Omental fat pad (tissue), 4 donors: ENCODE measurements around the gene TMCO6. TPM values are rescaled to one million over a fixed set of nuclear protein-coding genes. Genes with fewer than 3 reads are reported as not detected.
A peak's percentile ranks its signal among the peaks of the same experiment; 100 is the strongest.
"Not testable (repeated sequence)": the region's sequence is repeated elsewhere in the genome, so short reads cannot be mapped to it uniquely, and the experiment has no call there.

ENCODE experiments used
- ATAC-seq: fragments of 150-250 bp; one replicate; pipeline ENCODE4 v1.9.1; 2016; ENCODE audit warnings: mild to moderate bottlenecking, moderate library complexity; ENCODE audit not compliant: low FRiP score
- DNase-seq: peaks from one replicate; pipeline ENCODE4 v3.0.0-alpha.2; 2019; ENCODE audit warnings: low spot score
- total RNA-seq, 4 donors: library from RNA; depleted of rRNA; stranded (reverse); fragments of >200 nt; gene quantifications; one replicate each; pipeline ENCODE4 v1.1.0, GENCODE V29; 2016
- TF ChIP-seq, protein P1 (sequence below), 3 donors: fragments of 450-650 bp; IDR thresholded peaks; one replicate each; pipeline ENCODE4 v1.5.1; 2016 to 2017; ENCODE audit warnings: antibody characterized with exemption in 3 of 3, mild to moderate bottlenecking in 3 of 3, moderate library complexity in 2 of 3

Gene TMCO6
- total RNA-seq, 4 donors from 2014 or later = 18.7 to 96.9 (median 29.8) TPM

- no peak for ATAC-seq
- TF ChIP-seq, protein P1, sequence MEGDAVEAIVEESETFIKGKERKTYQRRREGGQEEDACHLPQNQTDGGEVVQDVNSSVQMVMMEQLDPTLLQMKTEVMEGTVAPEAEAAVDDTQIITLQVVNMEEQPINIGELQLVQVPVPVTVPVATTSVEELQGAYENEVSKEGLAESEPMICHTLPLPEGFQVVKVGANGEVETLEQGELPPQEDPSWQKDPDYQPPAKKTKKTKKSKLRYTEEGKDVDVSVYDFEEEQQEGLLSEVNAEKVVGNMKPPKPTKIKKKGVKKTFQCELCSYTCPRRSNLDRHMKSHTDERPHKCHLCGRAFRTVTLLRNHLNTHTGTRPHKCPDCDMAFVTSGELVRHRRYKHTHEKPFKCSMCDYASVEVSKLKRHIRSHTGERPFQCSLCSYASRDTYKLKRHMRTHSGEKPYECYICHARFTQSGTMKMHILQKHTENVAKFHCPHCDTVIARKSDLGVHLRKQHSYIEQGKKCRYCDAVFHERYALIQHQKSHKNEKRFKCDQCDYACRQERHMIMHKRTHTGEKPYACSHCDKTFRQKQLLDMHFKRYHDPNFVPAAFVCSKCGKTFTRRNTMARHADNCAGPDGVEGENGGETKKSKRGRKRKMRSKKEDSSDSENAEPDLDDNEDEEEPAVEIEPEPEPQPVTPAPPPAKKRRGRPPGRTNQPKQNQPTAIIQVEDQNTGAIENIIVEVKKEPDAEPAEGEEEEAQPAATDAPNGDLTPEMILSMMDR (IDR thresholded peaks at IDR 0.05) = no peak
- no peak for DNase-seq
Observed at GRCh38 chr5:140635291-140636257, 3.7 kb upstream of the TMCO6 start.

DNA sequence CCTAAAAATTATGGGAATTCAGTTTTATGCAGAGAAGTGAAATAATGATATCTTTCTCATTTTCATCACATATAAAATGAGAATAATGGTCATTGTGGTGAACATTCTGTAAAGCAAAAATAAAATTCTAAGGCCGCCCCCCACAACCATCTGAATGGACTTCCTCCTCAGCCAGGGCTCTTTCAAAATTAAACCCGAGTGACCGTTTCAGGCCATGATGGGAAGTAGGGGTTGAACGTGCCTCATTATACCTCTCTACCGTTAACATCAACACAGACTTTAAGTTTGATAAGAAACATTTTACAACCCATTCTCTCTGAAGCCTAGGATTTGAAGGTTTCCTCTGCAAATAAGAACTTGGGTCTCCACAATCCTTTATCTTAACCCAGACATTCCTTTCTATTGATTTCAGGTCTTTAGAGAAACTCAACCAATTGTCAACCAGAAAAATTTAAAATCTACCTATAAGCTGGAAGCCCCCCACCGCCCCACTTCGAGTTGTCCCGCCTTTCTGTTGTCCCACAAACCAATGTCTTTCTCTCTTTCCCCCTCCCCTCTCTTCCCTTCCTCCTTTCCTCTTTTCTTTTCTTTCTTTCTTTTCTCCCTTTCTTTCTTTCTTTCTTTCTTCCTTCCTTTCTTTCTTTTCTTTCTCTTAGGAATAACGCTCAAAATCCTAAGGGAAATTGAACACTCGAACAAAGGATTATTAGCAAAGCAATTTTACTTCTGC lies 1.7 kb upstream of the TMCO6 start:
- DNase-seq (no peak), ATAC-seq (no peak)
- TF ChIP-seq, protein P1 (IDR thresholded peaks at IDR 0.05) = no peak

DNA sequence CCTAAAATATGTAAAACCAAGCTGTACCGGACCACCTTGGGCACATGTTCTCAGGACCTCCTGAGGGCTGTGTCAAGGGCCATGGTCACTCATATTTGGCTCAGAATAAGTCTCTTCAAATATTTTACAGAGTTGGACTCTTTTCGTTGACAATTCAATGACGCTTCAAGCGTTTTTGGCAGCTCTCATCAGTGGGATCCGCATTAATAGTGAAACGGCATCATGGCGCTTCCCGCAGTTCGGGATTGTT lies 428 bp upstream of the TMCO6 start:
- ATAC-seq, DNase-seq: not testable (repeated sequence)

GRCh38 chr5:140641716-140642115 lies 2.5 kb downstream of the TMCO6 start:
- ATAC-seq = no peak
- TF ChIP-seq, protein P1 (IDR thresholded peaks at IDR 0.05) = no peak
- no peak for DNase-seq

- no peak for DNase-seq
- TF ChIP-seq, protein P1 (IDR thresholded peaks at IDR 0.05) = no peak
- ATAC-seq = no peak
Observed at GRCh38 chr5:140642718-140643117, 3.5 kb downstream of the TMCO6 start.

GRCh38 chr5:140647042-140647419 lies 7.8 kb downstream of the TMCO6 start:
- DNase-seq (no peak), ATAC-seq (peak; percentile 8)
- TF ChIP-seq, protein P1 (IDR thresholded peaks at IDR 0.05) = no peak

DNA sequence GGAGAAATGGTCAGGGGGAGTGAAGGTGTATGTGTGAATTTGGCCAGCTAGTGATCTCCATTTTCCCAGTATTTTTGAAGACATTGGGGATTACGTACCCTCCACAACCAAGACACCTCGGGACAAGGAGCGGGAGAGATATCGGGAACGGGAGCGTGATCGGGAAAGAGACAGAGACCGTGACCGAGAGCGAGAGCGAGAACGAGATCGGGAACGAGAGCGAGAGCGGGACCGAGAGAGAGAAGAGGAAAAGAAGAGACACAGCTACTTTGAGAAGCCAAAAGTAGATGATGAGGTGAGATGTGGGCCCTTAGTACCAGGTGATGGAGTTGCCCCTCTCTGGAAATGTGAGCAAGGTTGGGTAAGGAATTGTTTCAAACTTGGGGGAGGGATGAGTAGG lies 19.6 kb downstream of the TMCO6 start:
- no peak for ATAC-seq
- DNase-seq = no peak
- TF ChIP-seq, protein P1 (IDR thresholded peaks at IDR 0.05) = no peak

DNA sequence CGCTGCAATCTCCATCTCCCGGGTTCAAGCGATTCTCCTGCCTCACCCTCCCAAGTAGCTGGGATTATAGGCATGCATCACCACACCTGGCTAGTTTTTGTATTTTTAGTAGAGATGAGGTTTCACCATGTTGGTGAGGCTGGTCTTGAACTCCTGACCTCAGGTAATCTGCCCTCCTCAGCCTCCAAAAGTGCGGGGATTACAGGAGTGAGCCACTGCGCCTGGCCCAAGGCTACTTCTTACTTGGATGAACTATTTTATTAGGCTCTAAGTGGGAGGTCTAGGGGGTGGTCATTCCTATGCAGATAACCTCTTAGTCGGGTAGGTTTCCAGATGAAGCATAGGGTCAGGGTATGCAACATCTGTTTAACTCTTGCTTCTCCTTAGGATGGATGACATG lies 21.1 kb downstream of the TMCO6 start:
- not testable (repeated sequence) for DNase-seq, ATAC-seq
